IMR-90 (cell line): ENCODE data around the gene PDIA2. TPM values are rescaled to one million over a fixed set of nuclear protein-coding genes. Genes with fewer than 3 reads are reported as not detected.

Experiments used
- ATAC-seq: fragments of 200-7000 bp; cut with Tn5 transposase; 2 replicates; pipeline ENCODE4 v1.9.1; 2020; ENCODE audit warnings: low read depth, mild to moderate bottlenecking, moderate library complexity
- BruUV-seq: library from RNA; stranded (reverse); fragments of 400-500 nt; replicated peaks from 2 replicates; lab custom pipeline; 2021; lab: Mats Ljungman, UMichigan
- CTCF ChIA-PET: fragments of 300-600 bp; formaldehyde crosslinking; extraction: SDS; loops from one replicate; lab custom pipeline; 2021; ENCODE audit warnings: antibody characterized with exemption; lab: Yijun Ruan, JAX
- POLR2A ChIA-PET: fragments of 300-600 bp; sonication (Branson Sonifier 250); formaldehyde crosslinking; loops from one replicate; lab custom pipeline; 2022; ENCODE audit warnings: antibody characterized with exemption; ENCODE audit not compliant: unreplicated experiment; lab: Charles Lee
- DNase-seq: peaks from one replicate; pipeline ENCODE4 v3.0.0; 2013
- H2AFZ ChIP-seq: replicated peaks from 2 replicates; pipeline ENCODE3; 2013; ENCODE audit warnings: low read length, mild to moderate bottlenecking; ENCODE audit not compliant: poor library complexity
- H2AK5ac ChIP-seq: 2 replicates; pipeline ENCODE4 v1.6.1; 2013; ENCODE audit warnings: low read depth, low read length, inconsistent platforms
- H2AK9ac ChIP-seq: replicated peaks from 2 replicates; pipeline ENCODE3; 2013; ENCODE audit warnings: mild to moderate bottlenecking, low read depth, low read length, moderate library complexity; ENCODE audit not compliant: poor library complexity
- H2BK120ac ChIP-seq: 2 replicates; pipeline ENCODE4 v1.6.1; 2013; ENCODE audit warnings: low read depth, low read length, inconsistent platforms
- H2BK15ac ChIP-seq: 3 replicates; pipeline ENCODE4 v1.6.1; 2013; ENCODE audit warnings: low read depth, low read length, inconsistent platforms
- H2BK20ac ChIP-seq: 2 replicates; pipeline ENCODE4 v1.6.1; 2013; ENCODE audit warnings: low read depth, mild to moderate bottlenecking, inconsistent platforms, low read length, moderate library complexity
- H2BK5ac ChIP-seq: 2 replicates; pipeline ENCODE4 v1.6.1; 2013; ENCODE audit warnings: mild to moderate bottlenecking, low read depth, low read length, inconsistent platforms; ENCODE audit not compliant: poor library complexity, severe bottlenecking
- H3K14ac ChIP-seq: replicated peaks from 2 replicates; pipeline ENCODE4 v1.6.1; 2013; ENCODE audit warnings: low read depth, low read length, inconsistent platforms
- H3K18ac ChIP-seq: 2 replicates; pipeline ENCODE4 v1.6.1; 2013; ENCODE audit warnings: low read depth, low read length, control low read depth
- H3K23ac ChIP-seq: 2 replicates; pipeline ENCODE4 v1.6.1; 2013; ENCODE audit warnings: low read depth, low read length, inconsistent platforms
- H3K27ac ChIP-seq: 2 replicates; pipeline ENCODE4 v1.5.1; 2013; ENCODE audit warnings: mild to moderate bottlenecking, control low read depth, low read length; ENCODE audit not compliant: insufficient read depth
- H3K27me3 ChIP-seq: 2 replicates; pipeline ENCODE4 v1.6.1; 2013; ENCODE audit warnings: low read length; ENCODE audit not compliant: control insufficient read depth, insufficient read depth
- H3K36me3 ChIP-seq: 2 replicates; pipeline ENCODE4 v1.6.1; 2013; ENCODE audit warnings: low read length, mixed read lengths; ENCODE audit not compliant: control insufficient read depth, insufficient read depth
- H3K4ac ChIP-seq: 2 replicates; pipeline ENCODE4 v1.6.1; 2013; ENCODE audit warnings: low read depth, low read length, inconsistent platforms
- H3K4me1 ChIP-seq: 2 replicates; pipeline ENCODE4 v1.6.1; 2013; ENCODE audit warnings: low read length, mixed read lengths; ENCODE audit not compliant: control insufficient read depth, insufficient read depth
- H3K4me2 ChIP-seq: 2 replicates; pipeline ENCODE4 v1.6.1; 2013; ENCODE audit warnings: low read depth, mild to moderate bottlenecking, control low read depth, low read length, moderate library complexity
- H3K4me3 ChIP-seq: 2 replicates; pipeline ENCODE4 v1.5.1; 2013; ENCODE audit warnings: low read depth, mild to moderate bottlenecking, control low read depth, low read length, moderate library complexity; ENCODE audit not compliant: insufficient read depth
- H3K56ac ChIP-seq: 2 replicates; pipeline ENCODE4 v1.6.1; 2013; ENCODE audit warnings: low read length, inconsistent platforms; ENCODE audit not compliant: insufficient read depth; ENCODE audit errors: extremely low read depth
- H3K79me1 ChIP-seq, 2 experiments: 2 replicates each; pipeline ENCODE4 v1.6.1; 2013; ENCODE audit warnings: low read length in 2 of 2, inconsistent platforms in 1 of 2, low read depth in 1 of 2
- H3K9ac ChIP-seq: 2 replicates; pipeline ENCODE4 v1.6.1; 2013; ENCODE audit warnings: low read depth, low read length, control low read depth
- H3K9me1 ChIP-seq: 2 replicates; pipeline ENCODE4 v1.6.1; 2013; ENCODE audit warnings: low read length, inconsistent platforms; ENCODE audit not compliant: insufficient read depth
- H3K9me3 ChIP-seq: 2 replicates; pipeline ENCODE4 v1.6.1; 2013; ENCODE audit warnings: low read length; ENCODE audit not compliant: control insufficient read depth, insufficient read depth
- H4K20me1 ChIP-seq: 2 replicates; pipeline ENCODE4 v1.6.1; 2013; ENCODE audit warnings: low read length, inconsistent platforms; ENCODE audit not compliant: insufficient read depth
- H4K5ac ChIP-seq: 2 replicates; pipeline ENCODE4 v1.6.1; 2013; ENCODE audit warnings: mild to moderate bottlenecking, low read depth, low read length, control low read depth
- H4K8ac ChIP-seq, 2 experiments: 2 replicates each; pipeline ENCODE4 v1.6.1; 2013; ENCODE audit warnings: low read depth in 2 of 2, low read length in 2 of 2, control low read depth in 1 of 2, inconsistent platforms in 1 of 2
- H4K91ac ChIP-seq: 2 replicates; pipeline ENCODE4 v1.6.1; 2013; ENCODE audit warnings: low read depth, low read length, inconsistent platforms; ENCODE audit not compliant: insufficient read depth
- ELK1 ChIP-seq: fragments of 150-350 bp; IDR thresholded peaks from 2 replicates; pipeline ENCODE4 v1.6.1; 2016; ENCODE audit warnings: low read depth, mild to moderate bottlenecking, low read length, moderate library complexity, borderline replicate concordance
- WGBS, 2 experiments: methylation state at CpG; one replicate each; pipeline versions ENCODE4 v1.1.5 to v1.1.7; 2013; ENCODE audit warnings: missing lambda C conversion rate in 2 of 2; ENCODE audit not compliant: insufficient read length in 1 of 2; ENCODE audit errors: extremely low coverage in 2 of 2; 5-methylcytosine and 5-hydroxymethylcytosine counted together
- dilution Hi-C: fragments of 300-500 bp; cut with HindIII; formaldehyde crosslinking; loops from one replicate; pipeline ENCODE4 v1.14.3; 2018; ENCODE audit warnings: low sequenced_read_pairs; ENCODE audit not compliant: unreplicated experiment
- in situ Hi-C: fragments of 300-500 bp; cut with MboI; formaldehyde crosslinking; loops from 3 replicates; pipeline ENCODE4 v1.14.3; 2019; ENCODE audit warnings: low sequenced_read_pairs, inconsistent platforms, mixed read lengths
- intact Hi-C: fragments of 100-400 bp; cut with micrococcal nuclease; formaldehyde crosslinking; loops from 2 replicates; pipeline ENCODE4 v1.10.0; 2022
- polyA plus RNA-seq, 3 experiments: library from polyadenylated mRNA; depleted of rRNA; stranded (reverse); fragments of >200 nt; gene quantifications; 2 replicates each; pipeline ENCODE4 v1.2.3, GENCODE V29; 2012; ENCODE audit warnings: low replicate concordance in 1 of 3
- total RNA-seq: library from RNA; depleted of rRNA; stranded (reverse); fragments of >200 nt; gene quantifications from 2 replicates; pipeline ENCODE4 v1.2.3, GENCODE V29; 2012

Gene PDIA2
- total and polyA plus RNA-seq, 2 of the 4 experiments (the other 2 are of a cell fraction): 0.17 TPM; not detected in 1

GRCh38 chr16:249431-249830 is 33.5 kb upstream of the PDIA2 start:
- Histone ChIP-seq H2BK5ac (no peak overlapping the region), H2BK120ac (no peak overlapping the region), H3K56ac (no peak overlapping the region), H4K20me1 (peaks cover 6% of the 10 kb centered on the region; the same call in 1 of the 2 replicates), H4K5ac (no peak overlapping the region), H3K4me2 (no peak overlapping the region), H2BK15ac (no peak overlapping the region), H4K8ac (no peak overlapping the region), H3K4ac (no peak overlapping the region), H3K9ac (no peak overlapping the region), H3K36me3 (peaks cover 16% of the 10 kb centered on the region), H3K9me3 (no peaks in the 10 kb centered on the region), H3K23ac (no peak overlapping the region), H3K27ac (no peak overlapping the region), H3K27me3 (no peaks in the 10 kb centered on the region), H2AK9ac (peak overlapping the region; percentile 42), H3K9me1 (0 out of 2 replicates have a peak, but pooled peaks cover 6% of the 10 kb centered on the region), H3K79me1 (peaks cover 3 to 4% of the 10 kb centered on the region in 2 experiments; a peak in 3 of 4 replicates), H3K14ac (no peak overlapping the region), H2BK20ac (no peak overlapping the region), H3K4me1 (no peaks in the 10 kb centered on the region), H3K18ac (no peak overlapping the region), H3K4me3 (no peak overlapping the region), H2AK5ac (no peak overlapping the region), H2AFZ (peak overlapping the region; percentile 32), H4K91ac (no peak overlapping the region)
- dilution Hi-C loops (no loop called here), intact Hi-C loops (no loop called here), in situ Hi-C loops (no loop called here)
- ChIA-PET POLR2A (no interaction called here), CTCF (no interaction called here)
- ATAC-seq: no peak
- no peak for DNase-seq
- no TSS peak for BruUV-seq
- WGBS, 2 experiments: 100% methylated on average over 1 of the region's 12 CpGs; no CpG with 5 or more reads in 1 of the 2 experiments
- TF ChIP-seq ELK1: no peak
